Measurements from ENCODE around the gene TM4SF18.

- no peak for TF ChIP-seq ZNF544 (tag by site-specific recombination; IDR thresholded peaks at IDR 0.05)
- TF ChIP-seq SP2 (tag by site-specific recombination; IDR thresholded peaks at IDR 0.05), result no peak
- TF ChIP-seq, protein P1, sequence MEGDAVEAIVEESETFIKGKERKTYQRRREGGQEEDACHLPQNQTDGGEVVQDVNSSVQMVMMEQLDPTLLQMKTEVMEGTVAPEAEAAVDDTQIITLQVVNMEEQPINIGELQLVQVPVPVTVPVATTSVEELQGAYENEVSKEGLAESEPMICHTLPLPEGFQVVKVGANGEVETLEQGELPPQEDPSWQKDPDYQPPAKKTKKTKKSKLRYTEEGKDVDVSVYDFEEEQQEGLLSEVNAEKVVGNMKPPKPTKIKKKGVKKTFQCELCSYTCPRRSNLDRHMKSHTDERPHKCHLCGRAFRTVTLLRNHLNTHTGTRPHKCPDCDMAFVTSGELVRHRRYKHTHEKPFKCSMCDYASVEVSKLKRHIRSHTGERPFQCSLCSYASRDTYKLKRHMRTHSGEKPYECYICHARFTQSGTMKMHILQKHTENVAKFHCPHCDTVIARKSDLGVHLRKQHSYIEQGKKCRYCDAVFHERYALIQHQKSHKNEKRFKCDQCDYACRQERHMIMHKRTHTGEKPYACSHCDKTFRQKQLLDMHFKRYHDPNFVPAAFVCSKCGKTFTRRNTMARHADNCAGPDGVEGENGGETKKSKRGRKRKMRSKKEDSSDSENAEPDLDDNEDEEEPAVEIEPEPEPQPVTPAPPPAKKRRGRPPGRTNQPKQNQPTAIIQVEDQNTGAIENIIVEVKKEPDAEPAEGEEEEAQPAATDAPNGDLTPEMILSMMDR (tag by site-specific recombination; IDR thresholded peaks at IDR 0.05), result no peak
Observed at GRCh38 chr3:149369991-149370866, 36.8 kb upstream of the TM4SF18 start.

All from HEK293 (cell line).